Aorta (tissue), 5 donors: Measurements from ENCODE around the gene ATP2A3. TPM values are rescaled to one million over a fixed set of nuclear protein-coding genes. Genes with fewer than 3 reads are reported as not detected.

Experiments
- ATAC-seq: fragments of 200-7000 bp; cut with Tn5 transposase; one replicate; pipeline ENCODE4 v1.9.1; 2022; ENCODE audit warnings: moderate library complexity; ENCODE audit not compliant: low FRiP score
- DNase-seq, 2 donors: peaks; one replicate each; pipeline ENCODE4 v3.0.0-alpha.2; 2020
- H3K27ac ChIP-seq, 2 donors: one replicate each; pipeline ENCODE4 v1.5.1; 2013; ENCODE audit warnings: low read length in 2 of 2, mild to moderate bottlenecking in 2 of 2, moderate library complexity in 2 of 2, control low read depth in 1 of 2, inconsistent platforms in 1 of 2, low read depth in 1 of 2
- H3K27me3 ChIP-seq, 2 donors: one replicate each; pipeline ENCODE4 v1.6.1; 2013; ENCODE audit warnings: control low read depth in 1 of 2, low read length in 1 of 2, mild to moderate bottlenecking in 1 of 2, moderate library complexity in 1 of 2; ENCODE audit not compliant: insufficient read depth in 2 of 2, control insufficient read depth in 1 of 2
- H3K36me3 ChIP-seq, 2 donors: one replicate each; pipeline ENCODE4 v1.6.1; 2013; ENCODE audit warnings: control low read depth in 1 of 2, low read length in 1 of 2, mild to moderate bottlenecking in 1 of 2; ENCODE audit not compliant: insufficient read depth in 2 of 2, control insufficient read depth in 1 of 2
- H3K4me1 ChIP-seq, 2 donors: one replicate each; pipeline ENCODE4 v1.6.1; 2013; ENCODE audit warnings: low read length in 2 of 2, control low read depth in 1 of 2, mild to moderate bottlenecking in 1 of 2, moderate library complexity in 1 of 2; ENCODE audit not compliant: insufficient read depth in 2 of 2, control insufficient read depth in 1 of 2
- H3K4me3 ChIP-seq, 2 donors: one replicate each; pipeline ENCODE4 v1.5.1; 2013; ENCODE audit warnings: low read length in 2 of 2, control low read depth in 1 of 2, mild to moderate bottlenecking in 1 of 2
- H3K9me3 ChIP-seq: one replicate; pipeline ENCODE4 v1.6.1; 2013; ENCODE audit warnings: mild to moderate bottlenecking, low read length; ENCODE audit not compliant: control insufficient read depth
- WGBS, 2 donors: extraction: QIAGEN DNeasy Blood & Tissue Kit; methylation state at CpG; one replicate each; pipeline ENCODE4 v1.1.7; 2013; 5-methylcytosine and 5-hydroxymethylcytosine counted together
- intact Hi-C, 2 donors: fragments of 100-400 bp; cut with DNase I; formaldehyde crosslinking; loops; one replicate each; pipeline versions ENCODE4 v1.14.2 to v1.15.0; 2022
- polyA plus RNA-seq, 2 donors: library from polyadenylated mRNA; stranded (reverse); fragments of 200-250 nt; gene quantifications; one replicate each; pipeline ENCODE4 v1.2.3, GENCODE V29; 2013
- total RNA-seq, 2 donors: library from RNA; stranded (reverse); fragmentation: NEBNext Ultra II Directional; extraction: Animal tissue kit (Norgen Biotek cat#: 25700); gene quantifications; one replicate each; pipeline ENCODE4 v1.2.1, GENCODE V29; 2021
- donor health status: healthy with polysubstance abuse.
- donor health status: Bipolar disorder and iron deficiency.
- donor health status: DM: no; HTN: no; CAD: no.
- donor health status: DM: no; HTN: no; CAD: no.
- donor health status: DM: yes; HTN: yes; CAD: no.

Gene ATP2A3
- total and polyA plus RNA-seq, 4 donors = 7.5 to 88.7 (median 30.4) TPM

DNA sequence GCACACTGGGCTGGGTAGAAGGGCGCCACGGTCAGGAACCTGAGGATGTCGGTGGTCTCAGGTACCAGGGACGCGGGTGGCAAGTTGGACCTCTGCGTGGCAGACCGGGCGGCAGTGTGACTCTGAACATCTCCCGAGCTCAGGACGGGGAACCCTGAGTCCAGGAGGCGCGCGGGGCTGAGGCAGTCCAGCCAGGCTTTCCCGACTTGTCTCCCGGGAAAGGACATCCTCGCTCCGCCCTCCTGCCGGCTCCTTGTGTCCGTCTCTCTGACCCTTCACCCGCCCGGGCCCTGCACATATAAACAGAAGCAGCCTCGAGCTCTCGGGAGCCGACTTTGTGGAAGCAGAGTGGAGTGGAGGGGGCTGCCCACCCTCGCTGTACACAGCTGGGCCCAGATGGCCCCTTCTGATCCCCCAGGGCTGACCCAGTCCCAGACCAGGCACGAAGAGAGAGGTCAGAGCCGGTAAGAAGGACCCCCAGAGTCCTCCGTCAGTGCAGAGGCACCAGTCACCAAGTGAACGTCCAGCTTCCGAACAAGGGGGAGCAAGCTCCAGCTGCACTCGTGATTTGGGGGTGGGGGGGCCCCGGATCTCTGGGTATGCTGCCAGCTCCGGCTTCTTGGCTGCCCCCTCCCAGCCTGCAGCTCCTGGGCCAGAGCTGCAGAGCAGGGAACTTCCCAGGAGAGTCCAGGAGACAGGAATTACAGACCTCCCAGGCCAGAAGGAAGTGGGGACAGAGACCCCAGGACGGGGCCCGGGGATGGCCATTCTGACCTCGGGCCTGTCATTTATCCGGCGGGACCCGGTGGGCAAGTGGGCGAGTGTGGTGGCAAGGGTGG, 39.5 kb downstream of the ATP2A3 start:
- ATAC-seq = no peak
- intact Hi-C loops = no loop called here

DNA sequence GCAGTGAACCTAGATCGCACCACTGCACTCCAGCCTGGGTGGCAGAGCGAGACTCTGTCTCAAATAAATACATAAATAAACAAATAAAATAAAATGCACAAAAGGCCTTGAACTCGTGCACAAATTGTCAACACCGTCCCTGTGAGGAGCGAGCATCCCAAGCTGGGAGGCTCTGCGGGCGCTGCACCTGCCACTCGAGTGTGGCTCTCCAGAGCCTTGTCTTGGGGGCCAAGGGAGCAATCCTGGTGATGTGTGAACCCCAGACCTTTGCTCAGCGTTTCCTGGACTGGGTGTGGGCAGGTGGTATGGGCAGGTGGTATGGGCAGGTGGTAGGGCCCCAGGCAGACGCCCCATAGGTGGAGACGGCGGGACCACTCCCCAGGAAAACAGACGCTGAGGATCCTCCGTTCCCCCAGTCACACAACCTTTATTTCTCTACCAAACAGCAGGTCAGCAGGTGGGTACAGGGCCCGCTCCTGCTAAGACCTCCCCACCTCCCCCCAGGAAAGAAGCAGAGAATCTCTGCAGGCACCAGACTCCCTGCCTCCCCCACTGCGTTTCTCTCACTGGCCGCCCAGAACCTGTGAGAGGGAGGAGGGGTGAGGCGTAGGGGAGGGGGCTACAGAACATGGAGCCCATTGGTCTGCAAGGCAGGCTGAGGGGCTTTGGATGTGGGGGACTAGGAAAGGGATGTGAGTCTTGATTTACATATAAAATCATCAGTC, 40.6 kb downstream of the ATP2A3 start:
- Histone ChIP-seq H3K27ac (no peak overlapping the region), H3K36me3 (no peaks in the 10 kb centered on the region), H3K9me3 (no peaks in the 10 kb centered on the region), H3K4me1 (no peaks in the 10 kb centered on the region), H3K27me3 (no peaks in the 10 kb centered on the region), H3K4me3 (no peak overlapping the region)
- ATAC-seq = no peak
- no peak for DNase-seq
- intact Hi-C loops = no loop called here
- WGBS, 2 donors = 89 to 92% methylated on average over 18 of the region's 18 CpGs

More for the DNA sequence above, 39.5 kb downstream of the ATP2A3 start:
- no peaks in the 10 kb centered on the region for H3K27me3 ChIP-seq
- no peak for DNase-seq
- no peak overlapping the region for H3K4me3 ChIP-seq
- WGBS, 2 donors = 84 to 85% methylated on average over 40 of the region's 40 CpGs
- no peak overlapping the region for H3K27ac ChIP-seq
- H3K4me1 ChIP-seq = no peaks in the 10 kb centered on the region
- no peaks in the 10 kb centered on the region for H3K36me3 ChIP-seq
- H3K9me3 ChIP-seq = no peaks in the 10 kb centered on the region

DNA sequence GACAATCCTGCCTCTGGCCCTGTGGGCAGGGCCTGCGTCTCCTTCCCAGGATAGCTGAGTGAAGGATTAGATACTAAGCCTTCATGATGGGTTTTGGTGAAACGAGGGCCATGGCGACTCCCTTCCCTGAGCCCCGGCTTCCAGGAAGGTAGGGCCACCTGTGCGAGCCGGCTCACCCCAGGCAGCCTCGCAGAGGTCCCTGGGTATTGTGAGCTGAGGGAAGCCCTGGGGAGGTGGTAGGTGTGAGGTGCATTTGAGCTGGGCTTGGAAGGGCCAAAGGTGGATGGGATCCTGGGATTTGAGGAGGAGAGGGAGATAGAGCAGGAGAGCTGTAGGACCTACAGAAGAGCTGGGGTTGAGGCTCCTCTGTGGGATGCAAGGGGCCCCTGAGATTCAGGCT, 41.5 kb downstream of the ATP2A3 start:
- Histone ChIP-seq H3K9me3 (no peaks in the 10 kb centered on the region), H3K27me3 (no peaks in the 10 kb centered on the region), H3K4me3 (no peak overlapping the region), H3K27ac (no peak overlapping the region), H3K4me1 (no peaks in the 10 kb centered on the region), H3K36me3 (no peaks in the 10 kb centered on the region)
- ATAC-seq (no peak), DNase-seq (no peak)
- WGBS, 2 donors = 91 to 93% methylated on average over 7 of the region's 7 CpGs
- intact Hi-C loops = no loop called here

DNA sequence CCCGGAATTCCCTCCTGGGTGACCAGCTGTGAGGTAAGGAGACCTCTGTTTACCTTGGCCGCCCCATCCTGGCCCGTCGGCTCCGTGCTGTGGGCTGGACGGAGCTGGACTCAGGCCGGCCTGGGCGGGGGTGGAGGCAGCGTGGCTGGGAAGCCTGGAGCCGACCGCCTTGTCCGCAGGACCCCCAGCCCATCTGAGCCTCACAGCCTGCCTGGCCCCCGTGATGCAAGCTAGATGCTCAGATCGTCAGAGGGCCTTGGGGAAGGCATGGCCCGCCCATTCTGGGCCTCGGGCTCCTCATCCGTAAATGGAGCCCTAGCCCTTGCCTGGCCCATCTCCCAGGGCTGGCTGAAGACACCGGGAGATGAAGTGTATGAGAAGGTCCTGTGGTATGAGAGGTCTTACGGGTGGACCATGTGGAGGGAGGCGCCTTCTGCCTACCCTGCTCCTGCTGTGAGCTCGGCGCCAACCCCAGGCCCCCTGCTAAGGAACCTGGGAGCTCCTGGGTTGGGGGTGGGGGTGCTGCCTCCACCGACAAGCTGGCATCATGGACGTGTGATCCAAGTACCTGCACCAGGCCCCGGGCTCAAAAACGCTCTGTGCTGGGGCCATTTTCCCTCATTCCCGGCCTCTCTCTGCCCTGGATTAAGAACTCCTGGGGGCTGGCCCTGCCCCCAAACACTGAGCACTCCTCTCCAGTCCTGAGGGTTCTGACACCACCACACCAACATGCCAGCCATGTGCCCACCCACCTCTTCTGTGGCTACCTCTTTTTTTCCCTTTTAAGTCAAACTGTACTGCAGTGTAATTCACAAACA, 42.5 kb downstream of the ATP2A3 start:
- H3K27me3 ChIP-seq = no peaks in the 10 kb centered on the region
- DNase-seq (peak; percentile 83 to 94), ATAC-seq (peak; percentile 73)
- no peak overlapping the region for H3K4me3 ChIP-seq
- intact Hi-C loops = no loop called here
- H3K36me3 ChIP-seq = no peaks in the 10 kb centered on the region
- no peaks in the 10 kb centered on the region for H3K9me3 ChIP-seq
- WGBS, 2 donors = 6 to 14% methylated on average over 26 to 27 of the region's 27 CpGs
- peak overlapping the region; percentile 10 to 42 for H3K27ac ChIP-seq
- no peaks in the 10 kb centered on the region for H3K4me1 ChIP-seq

DNA sequence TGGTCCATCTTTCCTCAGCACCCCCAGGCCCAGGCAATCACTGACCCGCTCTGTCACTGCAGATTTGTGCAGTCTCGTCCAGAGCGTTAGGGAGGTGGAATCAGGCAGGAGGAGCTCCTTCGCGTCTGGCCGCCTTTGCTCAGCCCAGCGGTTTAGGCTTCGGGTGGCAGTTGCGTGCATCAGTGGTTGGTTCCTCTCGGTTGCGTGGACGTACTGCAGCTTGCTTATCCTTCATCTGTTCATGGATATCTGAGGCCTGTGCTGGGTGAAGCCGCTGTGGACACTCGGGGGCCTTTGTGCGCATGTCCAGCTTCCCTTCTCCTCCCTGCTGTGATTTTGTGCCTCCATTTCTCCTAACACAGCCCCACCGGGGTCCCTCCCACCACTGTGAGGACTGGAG, 43.2 kb downstream of the ATP2A3 start:
- H3K4me1 ChIP-seq = no peaks in the 10 kb centered on the region
- no peak overlapping the region for H3K4me3 ChIP-seq
- no peaks in the 10 kb centered on the region for H3K36me3 ChIP-seq
- intact Hi-C loops = no loop called here
- no peaks in the 10 kb centered on the region for H3K27me3 ChIP-seq
- no peaks in the 10 kb centered on the region for H3K9me3 ChIP-seq
- ATAC-seq (no peak), DNase-seq (no peak)
- peak overlapping the region in 1 of 2 donors; percentile 42 for H3K27ac ChIP-seq
- 47 to 53% methylated on average over 16 of the region's 16 CpGs for WGBS, 2 donors

DNA sequence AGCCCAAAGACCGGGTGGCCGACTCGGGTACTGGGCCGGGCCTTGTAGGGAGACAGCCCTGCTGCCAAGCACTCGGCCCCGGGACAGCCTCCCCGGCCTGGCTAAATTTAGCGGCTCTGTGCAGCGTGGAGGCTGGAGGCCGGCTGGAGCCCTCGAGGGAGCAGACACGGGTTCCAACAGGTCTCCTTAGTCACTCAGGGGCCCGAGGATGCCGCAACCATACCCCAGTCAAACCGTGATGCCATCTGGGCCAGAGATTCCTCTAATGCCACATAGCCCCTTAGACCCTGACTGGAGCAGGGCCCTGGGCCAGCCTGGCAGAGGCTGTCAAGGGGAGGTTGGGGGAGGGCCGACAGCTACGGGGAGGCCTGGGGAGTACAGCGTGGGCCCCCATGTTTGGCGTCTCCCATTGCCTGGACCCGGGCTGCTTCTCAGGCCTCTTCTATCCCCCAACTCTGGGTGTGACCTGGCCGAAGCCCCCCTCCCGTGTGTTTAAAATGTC, 45.1 kb downstream of the ATP2A3 start:
- WGBS, 2 donors = 20 to 27% methylated on average over 22 of the region's 22 CpGs
- no peak overlapping the region for H3K4me3 ChIP-seq
- no peaks in the 10 kb centered on the region for H3K4me1 ChIP-seq
- no peaks in the 10 kb centered on the region for H3K27me3 ChIP-seq
- intact Hi-C loops = loop anchor here in 1 of 2 donors (5.0 kb wide), 1 partner anchor 43 kb away; the partner anchor contains the start of gene ATP2A3
- H3K9me3 ChIP-seq = no peaks in the 10 kb centered on the region
- ATAC-seq = peak; percentile 62
- peak; percentile 80 to 92 for DNase-seq
- H3K36me3 ChIP-seq = no peaks in the 10 kb centered on the region
- peak overlapping the region; percentile 18 to 67 for H3K27ac ChIP-seq

DNA sequence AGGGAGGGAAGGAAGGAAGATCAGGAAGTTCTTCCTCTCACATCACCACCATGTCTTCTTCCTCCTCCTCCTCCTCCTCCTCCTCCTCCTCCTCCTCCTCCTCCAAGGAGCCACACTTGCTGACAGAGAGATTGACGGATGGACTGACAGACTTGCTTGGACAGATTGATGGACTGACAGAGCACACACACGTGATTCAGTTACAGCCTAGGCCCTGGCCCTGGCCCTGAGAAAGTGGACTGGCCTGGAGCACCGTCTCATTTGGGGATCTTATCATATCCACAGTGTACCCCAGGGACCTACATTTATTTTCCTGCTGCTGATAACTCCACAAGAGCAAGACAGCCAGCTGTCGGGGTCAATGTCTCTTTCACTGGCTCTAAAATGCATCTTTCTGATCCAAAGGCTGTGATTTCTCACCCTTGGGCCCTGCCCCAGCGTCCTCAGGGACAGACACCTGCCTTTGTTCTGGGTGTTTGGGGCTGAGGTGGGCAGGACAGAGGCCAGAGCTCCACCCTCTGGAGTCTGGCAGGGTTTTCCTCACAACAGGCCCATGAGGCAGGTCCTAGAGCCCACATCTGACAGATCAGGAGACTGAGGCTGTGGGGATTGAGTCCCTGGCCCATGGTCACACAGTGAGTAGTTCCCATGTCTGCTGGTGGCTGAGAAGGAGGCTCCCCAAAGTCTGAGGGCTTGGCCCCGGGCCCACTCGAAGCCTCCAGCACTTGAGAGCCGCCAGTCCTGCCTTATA, 45.7 kb downstream of the ATP2A3 start:
- H3K4me1 ChIP-seq = no peaks in the 10 kb centered on the region
- intact Hi-C loops = loop anchor here in 1 of 2 donors (5.0 kb wide), 1 partner anchor 44 kb away; the partner anchor contains the start of gene ATP2A3
- ATAC-seq (no peak), DNase-seq (no peak)
- no peaks in the 10 kb centered on the region for H3K27me3 ChIP-seq
- peak overlapping the region; percentile 18 to 67 for H3K27ac ChIP-seq
- H3K9me3 ChIP-seq = no peaks in the 10 kb centered on the region
- WGBS, 2 donors = 18 to 30% methylated on average over 8 of the region's 8 CpGs
- H3K4me3 ChIP-seq = no peak overlapping the region
- no peaks in the 10 kb centered on the region for H3K36me3 ChIP-seq
